ENCODE data around the gene ZNF84. TPM values are rescaled to one million over a fixed set of nuclear protein-coding genes. Genes with fewer than 3 reads are reported as not detected.

The ZNF84 gene
- total and polyA plus RNA-seq, 10 of the 15 experiments (the other 5 are each of a cell fraction or from before 2014, with no cell fraction given) = 10.4 to 35.3 (median 16.6) TPM

- ChIA-PET SMC1A (ENCODE audit: uncharacterized antibody, unreplicated experiment) (no interaction called here), RAD21 (ENCODE audit: unreplicated experiment) (no interaction called here), CTCF (no interaction called here), POLR2A (no interaction called here)
- no peaks in the 10 kb centered on the region for H3K79me2 ChIP-seq (ENCODE audit: control insufficient read depth, insufficient read depth, low read length)
- no peaks in the 10 kb centered on the region for H4K20me1 ChIP-seq (ENCODE audit: control insufficient read depth, insufficient read depth)
- no peak overlapping the region for H3K4me2 ChIP-seq (ENCODE audit: control insufficient read depth, insufficient read depth)
- no TSS peak for BruUV-seq (replicated peaks)
- H2AFZ ChIP-seq (ENCODE audit: control insufficient read depth, low read depth, low read length) = no peak overlapping the region
- H3K9ac ChIP-seq (ENCODE audit: control insufficient read depth, insufficient read depth, low read length) = no peak overlapping the region
- intact Hi-C loops (cut with micrococcal nuclease; ENCODE audit: unreplicated experiment) (no loop called here), in situ Hi-C loops (cut with MboI) (no loop called here)
- no peaks in the 10 kb centered on the region for H3K4me1 ChIP-seq (ENCODE audit: control insufficient read depth, insufficient read depth, low read length)
- H3K27ac ChIP-seq (ENCODE audit: control insufficient read depth, insufficient read depth) = no peak overlapping the region
- WGBS (ENCODE audit: insufficient coverage, insufficient replicate concordance, low lambda C conversion rate, missing lambda C conversion rate) = 100% methylated on average over 1 of the region's 1 CpG
- FAIRE-seq (no peak), DNase-seq (ENCODE audit: low read depth, low spot score) (no peak), ATAC-seq (no peak)
- H3K9me3 ChIP-seq (replicated peaks; ENCODE audit: control insufficient read depth, insufficient read depth, low read length) = peaks cover 71% of the 10 kb centered on the region
- H3K27me3 ChIP-seq (replicated peaks in 1 of 2; ENCODE audit: control insufficient read depth in 2 of 2, insufficient read depth in 2 of 2, low read length in 1 of 2) = no peaks in the 10 kb centered on the region
- TF ChIP-seq BCL3 (IDR thresholded peaks at IDR 0.05; ENCODE audit: borderline replicate concordance, insufficient read depth, low read depth, low read length, poor library complexity, severe bottlenecking) (no peak), CEBPZ (IDR thresholded peaks at IDR 0.05; ENCODE audit: low read depth, low read length) (no peak), ZNF622 (IDR thresholded peaks at IDR 0.05) (no peak), STAT1 (conservative IDR thresholded peaks at IDR 0.05) (no peak), DPF2 (IDR thresholded peaks at IDR 0.05) (no peak), USF1 (IDR thresholded peaks at IDR 0.05; ENCODE audit: borderline replicate concordance, extremely low read length, insufficient read depth, low read depth, low read length) (no peak), POLR2AphosphoS2 (IDR thresholded peaks at IDR 0.05; ENCODE audit: low read depth, low read length) (0 out of 2 replicates have a peak, but pooled peaks have one; percentile 24), BHLHE40 (IDR thresholded peaks at IDR 0.05; ENCODE audit: borderline replicate concordance in 1 of 2, low read depth in 2 of 2, low read length in 1 of 2) (no peak)
- no peak overlapping the region for H3K4me3 ChIP-seq
- no peaks in the 10 kb centered on the region for H3K36me3 ChIP-seq (ENCODE audit: control insufficient read depth in 2 of 2, insufficient read depth in 2 of 2, low read length in 1 of 2)
Observed at GRCh38 chr12:133061954-133062353, 24.6 kb downstream of the ZNF84 start.
